ENCODE results near the gene TUBGCP2.

- no peak for TF ChIP-seq EZH2 (IDR thresholded peaks at IDR 0.05)
- no peak for TF ChIP-seq POLR2AphosphoS5 (IDR thresholded peaks at IDR 0.05; ENCODE audit: borderline replicate concordance, low read depth, low read length)
Measured at GRCh38 chr10:133355266-133355665, 46.6 kb upstream of the TUBGCP2 start.

All from SK-N-MC (cell line).